SK-N-MC (cell line): ENCODE measurements around the gene HSPB6.

ENCODE experiments used
- EZH2 ChIP-seq: fragments of 200-600 bp; sonication (generic); IDR thresholded peaks from one replicate; pipeline ENCODE4 v1.6.1; 2017; ENCODE audit warnings: antibody characterized with exemption
- FOXP2 ChIP-seq: optimal IDR thresholded peaks from 2 replicates; pipeline ENCODE3; 2011; ENCODE audit warnings: mild to moderate bottlenecking, moderate library complexity; ENCODE audit not compliant: insufficient read depth; ENCODE audit errors: extremely low read length, control extremely low read depth
- POLR2AphosphoS5 ChIP-seq: IDR thresholded peaks from 2 replicates; pipeline ENCODE4 v1.6.1; 2012; ENCODE audit warnings: mild to moderate bottlenecking, low read depth, low read length, borderline replicate concordance

DNA sequence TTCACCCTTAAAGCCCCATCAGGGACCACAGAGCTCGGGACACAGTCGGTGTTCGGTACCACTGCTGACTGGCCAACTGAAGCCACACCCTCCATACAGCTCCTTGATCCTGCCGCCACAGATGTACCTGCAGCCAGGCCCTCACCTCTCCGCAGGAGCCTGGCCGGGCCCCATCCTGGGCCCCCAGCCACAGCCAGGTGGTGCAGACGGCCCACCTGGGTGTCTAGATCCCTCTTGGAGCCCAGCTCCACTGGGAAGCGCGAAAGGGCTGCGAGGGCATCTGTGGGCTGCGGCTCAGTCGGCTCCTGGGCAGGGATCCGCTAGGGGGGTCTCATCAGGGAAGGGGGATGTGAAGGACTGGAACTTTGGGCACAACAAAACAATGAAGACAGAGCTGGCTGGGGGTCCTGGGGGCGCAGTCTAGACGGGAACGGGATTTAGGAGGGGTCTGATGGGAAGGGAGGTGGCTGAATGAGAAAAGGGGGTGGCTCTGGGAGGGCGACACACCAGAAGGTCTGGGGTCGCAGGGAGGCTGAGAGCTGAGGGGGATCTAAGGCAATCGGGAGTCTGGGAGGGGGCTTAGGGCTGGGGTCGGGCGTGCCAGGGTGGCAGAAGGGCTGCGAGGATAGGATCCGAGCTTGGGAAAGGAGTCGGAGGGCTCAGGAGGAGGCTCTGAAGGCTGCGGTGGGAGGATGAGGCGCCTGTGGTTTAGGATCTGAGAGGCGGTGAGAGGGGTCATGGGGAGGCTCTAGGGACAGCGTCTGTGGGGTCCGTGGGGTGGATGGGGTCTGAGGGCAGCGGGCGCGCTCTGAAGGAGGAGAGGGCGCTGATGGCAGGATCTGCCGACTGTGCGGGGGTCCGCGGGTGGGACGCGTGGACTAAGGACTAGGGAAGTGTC, 40.1 kb upstream of the HSPB6 start:
- TF ChIP-seq POLR2AphosphoS5 (no peak), EZH2 (no peak), FOXP2 (no peak)
